HG03108 (cell line): ENCODE measurements around the gene ZSWIM5.
"Not testable (repeated sequence)": the region's sequence is repeated elsewhere in the genome, so short reads cannot be mapped to it uniquely, and the experiment has no call there.

Source experiments
- ATAC-seq: cut with Tn5 transposase; IDR thresholded peaks from one replicate; pipeline ENCODE4 v1.9.1; 2021; ENCODE audit warnings: moderate library complexity; ENCODE audit not compliant: unreplicated experiment

Gene ZSWIM5

GRCh38 chr1:45205011-45205909 lies 1.1 kb downstream of the ZSWIM5 start:
- no peak for ATAC-seq

DNA sequence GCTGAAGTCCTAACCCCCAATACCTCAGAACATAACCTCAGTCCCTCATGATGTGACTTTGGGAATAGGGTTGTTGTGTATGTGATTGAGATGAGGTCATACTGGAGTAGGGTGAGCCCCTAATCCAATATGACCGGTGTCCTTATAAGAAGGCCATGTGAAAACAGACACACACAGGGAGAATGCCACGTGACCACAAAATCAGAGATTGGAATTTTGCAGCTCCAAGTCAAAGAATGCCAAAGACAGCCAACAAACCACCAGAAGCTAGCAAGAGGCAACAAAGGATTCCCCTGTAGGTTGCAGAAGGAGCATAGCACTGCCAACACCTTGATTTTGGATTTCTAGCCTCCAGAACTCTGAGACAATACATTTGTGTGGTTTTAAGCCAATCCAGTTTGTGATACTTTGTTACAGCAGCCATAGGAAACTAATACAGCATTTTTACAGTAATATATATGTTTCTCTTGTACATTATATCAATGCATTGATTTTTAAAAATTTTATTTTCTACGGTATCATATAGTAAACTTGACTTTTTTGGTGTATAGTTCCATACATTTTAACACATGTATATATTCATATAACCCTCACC lies 5.4 kb downstream of the ZSWIM5 start:
- no peak for ATAC-seq

GRCh38 chr1:45200435-45200834 lies 6.0 kb downstream of the ZSWIM5 start:
- ATAC-seq, result no peak

DNA sequence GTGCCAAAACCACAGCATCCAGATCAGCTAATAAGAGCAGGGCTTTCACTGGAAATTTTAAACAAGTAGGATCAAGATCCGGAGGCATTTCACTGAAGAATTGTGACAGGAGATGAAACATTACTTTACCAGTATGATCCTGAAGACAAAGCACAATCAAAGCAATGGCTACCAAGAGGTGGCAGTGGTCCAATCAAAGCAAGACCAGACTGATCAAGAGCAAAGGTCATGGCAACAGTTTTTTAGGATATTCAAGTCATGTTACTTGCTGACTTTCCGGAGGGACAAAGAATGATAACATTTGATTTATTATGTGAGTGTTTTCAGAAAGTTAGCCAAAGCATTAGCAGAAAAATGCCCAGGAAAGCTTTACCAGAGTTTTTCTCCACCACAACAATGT lies 8.2 kb downstream of the ZSWIM5 start:
- ATAC-seq, result no peak

DNA sequence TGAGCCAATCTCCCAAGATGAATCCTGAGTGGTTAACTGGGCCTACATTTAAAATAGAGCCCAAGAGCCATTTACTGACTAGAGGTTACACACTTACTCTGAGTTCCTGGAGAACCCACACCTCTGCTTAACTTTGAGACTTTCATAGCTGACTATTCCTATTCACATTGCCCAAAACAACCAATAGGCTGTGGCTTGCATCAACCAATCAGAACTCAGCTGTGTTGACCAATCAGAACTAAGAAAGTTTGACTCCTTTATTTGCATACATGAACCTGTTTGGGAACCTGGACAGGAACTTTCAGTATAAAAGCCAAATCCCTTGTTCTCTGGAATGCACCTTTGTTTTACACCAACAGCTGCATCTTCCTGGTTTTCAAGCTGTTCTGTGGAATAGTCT lies 9.5 kb downstream of the ZSWIM5 start:
- ATAC-seq, result no peak

GRCh38 chr1:45191418-45191783 lies 15.0 kb downstream of the ZSWIM5 start:
- ATAC-seq, result no peak

GRCh38 chr1:45187725-45188124 lies 18.7 kb downstream of the ZSWIM5 start:
- no peak for ATAC-seq

- ATAC-seq, result not testable (repeated sequence)
Measured at GRCh38 chr1:45179918-45180519, 26.4 kb downstream of the ZSWIM5 start.

DNA sequence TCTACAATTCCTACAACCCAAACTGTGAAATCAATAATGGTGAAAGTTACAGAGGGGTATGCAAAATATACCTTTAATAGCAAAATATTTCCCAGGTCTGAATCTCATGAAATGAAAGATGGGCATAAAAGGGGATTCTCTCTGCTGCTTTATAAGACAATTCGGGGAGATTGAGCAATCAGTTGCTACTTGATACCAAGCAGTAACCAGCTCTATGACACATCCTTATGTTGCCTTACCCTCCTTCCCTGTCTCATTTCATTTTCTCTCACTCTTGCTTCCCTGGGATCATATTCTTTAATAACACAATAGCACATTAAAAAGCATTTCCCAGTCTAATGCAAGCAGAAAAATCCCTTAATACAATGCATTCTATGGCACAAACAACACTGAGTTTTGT lies 29.0 kb downstream of the ZSWIM5 start:
- no peak for ATAC-seq

- no peak for ATAC-seq
Measured at GRCh38 chr1:45172764-45173163, 33.6 kb downstream of the ZSWIM5 start.

- no peak for ATAC-seq
Measured at GRCh38 chr1:45172005-45172404, 34.4 kb downstream of the ZSWIM5 start.

GRCh38 chr1:45171575-45171974 lies 34.8 kb downstream of the ZSWIM5 start:
- ATAC-seq, result no peak

- ATAC-seq, result no peak
Measured at GRCh38 chr1:45170151-45170742, 36.2 kb downstream of the ZSWIM5 start.

DNA sequence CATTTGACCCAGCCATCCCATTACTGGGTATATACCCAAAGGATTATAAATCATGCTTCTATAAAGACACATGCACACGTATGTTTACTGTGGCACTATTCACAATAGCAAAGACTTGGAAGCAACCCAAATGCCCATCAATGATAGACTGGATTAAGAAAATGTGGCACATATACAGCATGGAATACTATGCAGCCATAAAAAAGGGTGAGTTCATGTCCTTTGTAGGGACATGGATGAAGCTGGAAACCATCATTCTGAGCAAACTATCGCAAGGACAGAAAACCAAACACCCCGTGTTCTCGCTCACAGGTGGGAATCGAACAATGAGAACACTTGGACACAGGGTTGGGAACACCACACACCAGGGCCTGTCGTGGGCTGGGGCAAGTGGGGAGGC lies 38.5 kb downstream of the ZSWIM5 start:
- not testable (repeated sequence) for ATAC-seq

DNA sequence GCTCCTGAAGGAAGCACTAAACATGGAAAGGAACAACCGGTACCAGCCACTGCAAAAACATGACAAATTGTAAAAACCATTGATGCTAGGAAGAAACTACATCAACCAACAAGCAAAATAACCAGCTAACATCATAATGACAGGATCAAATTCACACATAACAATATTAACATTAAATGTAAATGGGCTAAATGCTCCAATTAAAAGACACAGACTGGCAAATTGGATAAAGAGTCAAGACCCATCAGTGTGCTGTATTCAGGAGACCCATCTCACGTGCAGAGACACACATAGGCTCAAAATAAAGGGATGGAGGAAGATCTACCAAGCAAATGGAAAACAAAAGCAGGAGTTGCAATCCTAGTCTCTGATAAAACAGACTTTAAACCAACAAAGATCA lies 42.1 kb downstream of the ZSWIM5 start:
- not testable (repeated sequence) for ATAC-seq

DNA sequence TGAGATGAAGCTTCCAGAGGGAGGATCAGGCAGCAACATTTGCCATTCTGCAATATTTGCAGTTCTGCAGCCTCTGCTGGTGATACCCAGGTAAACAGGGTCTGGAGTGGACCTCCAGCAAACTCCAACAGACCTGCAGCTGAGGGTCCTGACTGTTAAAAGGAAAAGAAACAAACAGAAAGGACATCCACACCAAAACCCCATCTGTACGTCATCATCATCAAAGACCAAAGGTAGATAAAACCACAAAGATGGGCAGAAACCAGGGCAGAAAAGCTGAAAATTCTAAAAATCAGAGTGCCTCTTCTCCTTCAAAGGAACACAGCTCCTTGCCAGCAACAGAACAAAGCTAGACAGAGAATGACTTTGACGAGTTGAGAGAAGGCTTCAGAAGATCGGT lies 43.3 kb downstream of the ZSWIM5 start:
- ATAC-seq, result not testable (repeated sequence)

DNA sequence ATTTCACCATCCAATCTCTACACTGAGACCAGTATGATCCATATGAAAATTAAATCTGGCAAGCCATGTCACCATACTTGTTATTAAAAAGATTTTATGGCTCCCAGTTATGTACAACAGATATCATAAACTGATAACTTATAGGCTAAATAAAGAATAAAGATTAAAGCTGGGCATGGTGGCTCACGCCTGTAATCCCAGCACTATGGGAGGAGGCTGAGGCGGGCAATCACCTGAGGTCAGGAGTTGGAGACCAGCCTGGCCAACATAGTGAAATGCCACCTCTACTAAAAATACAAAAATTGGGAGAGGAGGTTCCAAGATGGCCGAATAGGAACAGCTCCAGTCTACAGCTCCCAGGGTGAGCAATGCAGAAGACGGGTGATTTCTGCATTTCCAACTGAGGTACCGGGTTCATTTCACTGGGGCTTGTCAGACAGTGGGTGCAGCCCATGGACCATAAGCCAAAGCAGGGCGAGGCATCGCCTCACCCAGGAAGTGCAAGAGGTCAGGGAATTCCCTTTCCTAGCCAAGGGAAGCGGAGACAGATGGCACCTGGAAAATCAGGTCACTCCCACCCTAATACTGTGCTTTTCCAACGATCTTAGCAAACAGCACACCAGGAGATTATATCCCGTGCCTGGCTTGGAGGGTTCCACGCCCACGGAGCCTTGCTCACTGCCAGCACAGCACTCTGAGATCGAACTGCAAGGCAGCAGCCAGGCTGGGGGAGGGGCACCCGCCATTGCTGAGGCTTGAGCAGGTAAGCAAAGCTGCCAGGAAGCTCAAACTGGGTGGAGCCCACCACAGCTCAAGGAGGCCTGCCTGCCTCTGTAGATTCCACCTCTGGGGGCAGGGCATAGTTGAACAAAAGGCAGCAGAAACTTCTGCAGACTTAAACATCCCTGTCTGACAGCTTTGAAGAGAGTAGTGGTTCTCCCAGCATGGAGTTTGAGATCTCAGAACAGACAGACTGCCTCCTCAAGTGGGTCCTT lies 44.1 kb downstream of the ZSWIM5 start:
- ATAC-seq, result not testable (repeated sequence)

DNA sequence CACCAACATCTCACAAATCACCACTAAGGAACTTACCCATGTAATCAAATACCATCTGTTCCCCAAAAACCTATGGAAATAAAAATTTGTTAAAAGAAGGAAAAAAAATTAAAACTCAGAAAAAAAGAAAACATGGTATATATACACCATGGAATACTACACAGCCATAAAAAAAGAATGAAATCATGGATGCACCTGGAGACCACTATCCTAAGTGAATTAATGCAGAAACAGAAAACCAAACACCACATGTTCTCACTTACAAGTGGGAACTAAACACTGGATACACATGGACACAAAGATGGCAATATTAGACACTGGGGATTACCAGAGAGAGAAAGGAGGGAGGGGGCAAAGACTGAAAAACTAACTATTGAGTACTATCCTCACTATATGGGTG lies 50.4 kb downstream of the ZSWIM5 start:
- no peak for ATAC-seq

DNA sequence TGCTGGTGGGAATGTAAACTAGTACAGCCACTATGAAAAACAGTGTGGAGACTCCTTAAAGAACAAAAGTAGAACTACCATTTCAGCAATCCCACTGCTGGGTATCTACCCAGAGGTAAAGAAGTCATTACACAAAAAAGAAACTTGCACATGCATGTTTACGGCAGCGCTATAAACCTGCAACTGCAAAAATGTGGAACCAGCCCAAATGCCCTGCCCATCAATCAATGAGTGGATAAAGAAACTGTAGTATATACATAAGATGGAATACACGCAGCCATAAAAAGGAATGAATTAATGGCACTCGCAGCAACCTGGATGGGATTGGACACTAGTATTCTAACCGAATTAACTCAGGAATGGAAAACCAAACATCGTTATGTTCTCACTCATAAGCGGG lies 51.0 kb downstream of the ZSWIM5 start:
- no peak for ATAC-seq

GRCh38 chr1:45152126-45152525 lies 54.3 kb downstream of the ZSWIM5 start:
- ATAC-seq, result no peak
